Stimulated activated CD8-positive, alpha-beta memory T cell treated with anti-CD3 and anti-CD28 coated beads, Interleukin-15, amount 100 ng/mL, for 48 hours (primary cell): ENCODE data around the gene ROR2.
"Not testable (repeated sequence)": the region's sequence is repeated elsewhere in the genome, so short reads cannot be mapped to it uniquely, and the experiment has no call there.

Experiments used
- DNase-seq, 2 donors: peaks; one replicate each; pipeline ENCODE4 v3.0.0-alpha.2; 2020; ENCODE audit warnings: low read depth in 2 of 2

The ROR2 gene

DNA sequence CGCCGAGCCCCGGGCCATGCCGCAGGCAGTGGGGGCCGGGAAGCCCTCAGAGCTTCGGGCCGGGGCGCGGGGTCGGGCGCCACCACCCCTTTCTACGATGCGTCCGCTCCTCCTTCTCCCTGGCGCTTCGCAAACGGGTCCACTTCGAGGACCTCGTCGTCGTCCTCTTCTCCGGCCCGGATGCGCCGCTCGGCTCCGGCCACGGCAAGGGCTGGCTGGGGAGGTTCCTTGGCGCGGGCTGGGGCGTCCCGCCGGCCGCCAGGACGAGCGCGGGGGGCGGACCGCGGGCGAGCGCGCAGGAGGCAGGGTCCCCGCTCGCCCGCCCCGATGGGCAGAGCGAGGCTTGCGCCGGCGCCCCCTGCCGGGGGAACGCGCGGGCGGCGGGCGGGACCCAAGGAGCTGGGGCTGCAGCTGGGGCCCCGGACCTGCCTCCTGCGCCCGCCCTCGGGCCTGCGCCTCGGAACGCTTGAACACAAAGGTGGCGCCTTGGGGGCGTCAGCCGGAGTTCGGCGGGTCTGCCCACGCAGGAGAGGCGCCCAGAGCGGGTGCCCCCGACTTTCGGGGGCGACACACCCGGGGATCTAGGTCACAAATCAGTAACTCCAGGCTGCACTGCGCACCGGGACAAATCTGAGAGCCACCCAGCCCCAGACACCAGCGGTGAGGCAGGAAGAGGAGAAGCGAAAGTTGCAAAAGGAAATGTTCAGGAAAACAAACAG is at the start of gene ROR2:
TSS of gene ROR2 (minus strand) at position 283 of the 719 bp plus-strand sequence.
- DNase-seq, result peak; percentile 49 to 50

DNA sequence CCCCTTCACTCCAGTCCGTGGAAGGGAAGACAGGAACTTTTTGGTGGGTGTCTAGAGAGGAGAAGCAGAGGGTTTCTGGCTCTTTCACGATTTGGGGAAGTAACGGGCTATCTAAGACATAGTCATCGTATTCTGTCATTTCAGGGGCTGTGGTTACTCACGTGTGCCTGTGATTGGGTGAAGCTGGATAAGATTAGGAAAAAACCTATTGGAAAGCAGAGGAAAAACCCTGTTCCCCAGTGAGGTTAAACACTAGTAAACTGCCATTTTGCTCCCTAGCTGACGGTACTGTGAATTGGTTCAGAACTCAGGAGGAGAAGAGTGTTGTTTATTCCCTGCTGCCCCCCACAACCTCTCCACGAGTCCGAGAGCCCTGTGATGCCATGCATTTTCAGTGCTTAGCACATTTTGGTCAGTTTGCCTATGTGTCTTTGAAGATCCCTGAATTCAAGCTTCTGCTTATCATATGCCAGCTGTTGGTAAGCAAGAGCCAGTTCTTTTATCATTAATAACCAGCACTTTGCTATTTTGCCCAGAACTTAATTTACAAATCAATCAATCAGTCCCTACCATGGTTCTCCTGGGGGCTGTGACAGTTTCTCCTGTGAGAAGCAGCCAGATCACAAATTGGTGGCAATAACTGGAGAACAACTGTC is 45.1 kb upstream of the ROR2 start:
- DNase-seq, result no peak

DNA sequence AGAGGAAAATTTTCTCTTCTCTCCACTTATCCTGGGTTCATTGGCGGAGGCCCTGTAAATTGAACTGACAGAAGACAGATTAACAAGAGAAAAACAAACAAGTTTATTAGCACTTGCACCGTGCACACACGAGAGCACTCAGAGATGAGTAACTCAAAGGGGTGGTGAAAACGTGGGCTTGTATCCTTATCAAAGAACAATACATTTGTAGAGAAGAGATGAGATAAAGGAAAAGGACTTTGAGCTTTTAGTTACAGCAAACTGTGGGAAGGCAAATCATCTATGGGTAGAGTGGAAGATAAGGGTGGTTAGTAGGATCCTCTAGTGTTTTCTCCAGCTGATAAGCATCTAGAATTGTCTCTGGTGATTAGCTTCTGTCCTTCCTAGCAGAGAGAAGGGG is 44.4 kb upstream of the ROR2 start:
- no peak for DNase-seq

DNA sequence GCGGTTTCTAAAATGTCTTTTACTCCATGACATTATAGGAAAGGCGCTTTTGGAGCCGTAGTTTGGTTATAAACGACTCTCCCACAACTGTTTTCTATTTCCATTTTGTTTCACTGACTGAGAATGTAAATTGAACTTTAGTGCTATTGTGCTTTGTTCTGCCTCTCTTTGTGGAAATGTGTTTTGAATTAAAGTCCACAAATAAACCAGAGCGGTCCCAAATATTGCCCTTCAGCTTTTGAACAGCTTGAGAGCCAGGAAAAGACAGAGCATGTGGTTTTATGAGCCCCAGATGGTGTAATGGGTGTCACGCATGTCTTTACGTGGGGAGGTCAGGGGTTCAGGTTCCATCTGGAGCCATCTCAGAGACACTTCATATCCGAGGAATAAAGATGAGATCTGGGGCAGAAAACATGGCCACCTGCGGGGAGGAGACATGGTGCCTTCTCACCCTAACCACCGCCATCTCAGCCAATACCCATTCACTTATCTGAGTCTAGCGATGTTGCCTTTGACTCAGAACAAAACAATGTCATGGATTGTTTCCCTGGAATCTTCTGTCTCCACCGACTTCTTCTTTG is 42.5 kb upstream of the ROR2 start:
- DNase-seq, result no peak

DNA sequence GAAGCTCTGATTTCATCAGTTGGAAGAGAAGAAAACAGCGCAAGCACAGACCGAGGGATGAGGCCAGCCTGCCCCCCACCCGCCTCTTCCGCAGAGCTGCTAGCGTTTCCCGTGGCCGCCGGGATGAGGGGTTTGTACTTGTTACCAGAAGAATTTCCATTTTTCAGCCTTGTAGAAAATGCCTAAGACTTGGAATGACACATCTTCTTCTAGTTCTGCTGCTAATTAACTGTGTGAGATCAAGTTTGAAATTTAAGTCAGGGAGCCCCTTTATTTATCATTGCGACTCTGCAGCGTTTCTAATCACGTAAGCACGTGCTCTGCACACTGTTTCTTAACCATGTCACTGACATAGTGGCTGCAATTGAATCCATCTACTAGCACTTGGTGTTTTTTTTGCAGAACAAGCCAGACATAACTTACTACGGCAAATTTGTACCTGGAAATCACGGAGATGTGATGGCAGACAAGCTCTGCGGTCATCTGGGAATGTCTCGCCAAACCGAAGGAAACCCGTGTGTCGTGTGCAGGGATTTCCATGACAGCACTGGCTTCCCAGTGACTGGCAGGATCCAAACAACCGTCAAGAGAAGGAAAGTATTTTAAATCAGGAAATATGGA is 41.8 kb upstream of the ROR2 start:
- DNase-seq, result no peak

DNA sequence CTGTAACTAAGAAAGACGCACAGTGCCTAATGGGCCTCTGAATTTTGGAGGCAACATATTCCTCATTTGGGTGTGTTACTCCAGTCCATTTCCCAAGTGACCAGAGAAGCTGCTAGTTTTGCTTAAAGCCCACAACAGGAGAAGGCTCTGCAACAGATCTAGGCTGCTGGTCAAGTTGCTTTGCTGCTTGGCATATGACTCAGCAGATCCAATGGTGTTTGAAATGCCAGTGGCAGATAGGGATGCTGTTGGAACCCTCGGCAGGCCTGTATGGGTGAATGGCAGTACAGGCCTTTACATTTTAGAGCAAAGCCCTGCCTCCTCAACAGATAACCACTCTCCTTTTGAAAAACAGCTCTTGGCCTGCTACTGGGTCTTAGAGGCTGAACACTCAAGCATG is 36.2 kb upstream of the ROR2 start:
- no peak for DNase-seq

DNA sequence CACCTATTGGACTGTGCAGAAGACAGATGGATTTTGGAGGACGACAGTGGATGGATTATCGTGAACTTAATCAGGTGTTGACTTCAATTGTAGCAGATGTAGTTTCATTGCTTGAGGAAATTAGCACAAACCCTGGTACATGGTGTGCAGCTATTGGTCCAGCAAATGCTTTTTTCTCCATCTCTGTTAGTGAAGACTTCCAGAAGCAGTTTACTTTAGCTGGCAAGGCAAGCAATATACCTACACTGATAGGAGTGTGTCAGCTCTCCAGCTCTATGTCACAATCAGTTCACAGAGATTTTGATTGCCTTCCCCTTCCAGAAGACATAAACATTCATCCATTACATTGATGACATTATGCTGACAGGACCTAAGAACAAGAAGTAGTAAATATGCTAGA is 35.7 kb upstream of the ROR2 start:
- DNase-seq, result no peak

DNA sequence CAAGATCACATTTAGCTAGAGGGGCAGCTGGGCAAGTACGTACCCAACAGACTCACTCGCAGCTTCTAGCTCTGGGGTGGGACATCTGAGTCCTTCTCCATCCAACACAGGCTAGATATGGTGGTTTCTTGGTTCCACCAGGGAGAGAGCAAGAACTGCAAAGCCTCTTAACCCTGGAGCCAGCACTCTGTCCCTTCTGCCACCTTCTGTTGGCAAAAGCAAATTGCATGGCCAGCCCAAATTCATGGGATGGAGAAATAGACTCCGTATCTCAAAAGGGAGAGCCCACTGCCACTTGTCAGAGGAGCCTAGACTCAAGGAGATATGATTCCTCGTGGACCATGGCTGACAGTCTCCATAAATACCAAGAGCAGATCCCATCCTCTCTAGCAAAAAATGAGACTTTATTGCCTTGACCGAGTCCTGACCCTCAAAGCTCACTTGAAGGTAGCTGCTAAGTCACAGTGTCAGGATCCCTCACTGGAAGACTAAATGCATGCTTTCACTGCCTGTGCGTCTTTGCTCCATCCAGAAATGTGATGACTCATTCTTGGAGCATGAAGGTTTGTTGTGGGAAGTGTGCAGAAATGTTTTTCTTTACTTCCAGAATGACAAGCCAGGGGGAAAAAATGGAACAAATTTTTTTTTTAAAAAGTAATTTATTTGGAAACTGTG is 28.8 kb upstream of the ROR2 start:
- no peak for DNase-seq

DNA sequence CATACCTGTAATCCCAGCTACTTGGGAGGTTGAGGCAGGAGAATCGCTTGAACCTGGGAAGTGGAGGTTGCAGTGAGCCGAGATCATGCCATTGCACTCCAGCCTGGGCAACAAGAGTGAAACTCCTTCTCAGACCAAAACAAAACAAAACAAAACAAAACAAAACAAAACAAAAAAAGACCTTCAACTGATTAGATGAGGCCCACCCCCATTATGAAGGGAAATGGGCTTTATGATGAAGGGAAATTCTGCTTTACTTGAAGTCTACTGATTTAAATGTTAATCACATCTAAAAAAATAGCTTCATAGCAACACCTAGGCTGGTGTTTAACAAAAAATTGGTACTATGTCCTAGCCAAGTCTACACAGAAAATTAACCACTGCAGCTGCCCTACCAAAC is 25.2 kb upstream of the ROR2 start:
- DNase-seq, result not testable (repeated sequence)

DNA sequence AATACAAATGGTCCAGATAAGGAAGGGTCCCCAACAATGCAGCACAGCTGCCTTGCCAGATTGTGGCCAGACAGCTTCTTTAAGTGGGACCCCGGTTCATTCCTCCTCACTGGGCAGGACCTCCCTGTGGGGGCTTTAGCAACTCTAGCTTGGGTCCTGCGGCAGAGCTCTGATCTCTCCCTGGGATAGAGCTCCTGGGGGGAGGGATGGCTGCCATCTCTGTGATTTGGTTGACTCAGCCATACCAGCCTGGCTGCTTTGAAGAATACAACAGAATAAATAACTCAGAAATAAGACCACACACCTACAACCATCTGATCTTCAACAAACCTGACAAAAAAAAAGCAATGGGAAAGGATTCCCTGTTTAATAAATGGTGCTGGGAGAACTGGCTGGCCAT is 22.7 kb upstream of the ROR2 start:
- no peak for DNase-seq

DNA sequence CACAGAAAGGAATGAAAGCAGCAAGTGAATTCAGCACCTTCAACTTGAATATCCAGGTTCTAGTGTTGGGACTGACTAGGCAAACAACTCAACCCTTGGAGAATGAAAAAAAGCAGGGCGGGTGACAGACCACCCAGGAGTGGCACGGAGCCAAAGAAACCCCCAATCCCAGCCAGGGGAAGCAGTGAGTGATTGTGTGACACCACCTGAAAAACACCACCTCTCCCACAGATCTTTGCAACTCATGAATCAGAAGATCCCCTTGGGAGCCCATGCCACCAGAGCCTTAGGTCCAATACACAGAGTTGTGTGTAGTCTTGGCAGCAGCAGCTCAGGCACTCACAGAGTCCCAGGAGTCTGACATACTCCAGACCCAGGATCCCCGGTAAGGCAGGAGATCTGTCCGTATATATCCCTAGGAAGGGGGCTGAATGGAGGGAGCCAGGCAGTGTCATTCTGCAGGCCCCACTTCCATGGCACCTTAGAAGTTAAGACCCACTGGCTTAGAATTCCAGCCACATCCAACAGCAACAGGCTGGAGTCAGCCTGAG is 22.1 kb upstream of the ROR2 start:
- DNase-seq, result no peak

DNA sequence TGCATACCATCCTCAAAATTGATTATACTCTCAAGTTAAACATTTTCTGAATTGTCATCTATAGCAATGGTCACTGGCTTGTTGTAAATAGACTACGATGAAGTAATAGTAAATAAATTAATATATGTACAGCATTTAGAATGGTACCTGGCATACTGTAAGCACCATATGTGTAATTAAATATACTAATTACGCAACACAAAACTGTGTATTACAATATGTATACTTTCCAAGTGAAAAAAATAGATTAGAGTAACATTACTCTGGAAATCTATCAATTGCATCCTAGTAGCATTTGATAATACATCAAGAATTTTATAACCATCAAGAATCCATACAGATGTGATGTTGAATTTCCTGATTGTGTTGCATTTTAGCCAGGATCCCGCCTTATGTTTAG is 17.2 kb upstream of the ROR2 start:
- no peak for DNase-seq

DNA sequence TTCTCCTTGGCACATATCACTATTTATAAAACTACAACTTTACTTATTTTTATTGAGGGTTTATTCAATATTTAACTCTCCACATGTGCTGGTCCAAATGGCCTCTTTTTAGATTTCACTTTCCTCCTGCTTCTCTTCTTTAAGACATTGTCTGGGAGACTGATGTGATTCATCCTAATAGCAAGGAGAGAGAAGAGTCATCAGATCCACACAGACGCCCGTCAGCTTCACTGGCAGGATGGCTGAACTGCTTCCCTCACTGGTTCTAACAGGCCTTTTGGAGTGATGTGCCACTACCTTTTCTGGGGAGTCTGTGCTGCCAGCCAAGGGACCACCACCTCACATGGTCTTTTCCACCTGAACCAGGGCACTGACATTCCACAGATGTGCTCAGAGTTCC is 16.5 kb upstream of the ROR2 start:
- no peak for DNase-seq

DNA sequence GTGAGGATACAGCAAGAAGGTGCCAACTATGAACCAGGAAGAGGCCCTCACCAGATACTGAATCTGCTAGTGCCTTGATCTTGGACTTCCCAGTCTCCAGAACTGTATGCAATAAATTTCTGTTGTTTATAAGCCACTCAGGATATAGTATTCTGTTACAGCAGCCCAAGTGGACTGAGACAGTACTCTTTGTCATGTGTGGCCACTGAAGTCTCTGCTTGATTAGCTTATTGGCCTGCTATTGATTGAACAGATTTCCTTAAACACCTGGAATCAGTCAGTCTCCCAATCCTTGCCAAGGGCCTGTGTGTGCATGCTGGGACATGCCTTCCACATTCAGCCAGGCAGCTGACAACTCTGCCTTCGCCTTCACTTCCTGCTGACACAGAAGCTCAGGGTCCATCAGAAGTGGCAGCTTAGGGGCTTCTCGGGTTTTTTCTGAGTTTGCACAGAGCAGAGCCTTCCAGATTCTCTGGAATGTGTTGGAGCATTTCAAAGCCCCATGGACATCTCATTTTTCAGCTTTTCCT is 13.7 kb upstream of the ROR2 start:
- DNase-seq, result no peak

DNA sequence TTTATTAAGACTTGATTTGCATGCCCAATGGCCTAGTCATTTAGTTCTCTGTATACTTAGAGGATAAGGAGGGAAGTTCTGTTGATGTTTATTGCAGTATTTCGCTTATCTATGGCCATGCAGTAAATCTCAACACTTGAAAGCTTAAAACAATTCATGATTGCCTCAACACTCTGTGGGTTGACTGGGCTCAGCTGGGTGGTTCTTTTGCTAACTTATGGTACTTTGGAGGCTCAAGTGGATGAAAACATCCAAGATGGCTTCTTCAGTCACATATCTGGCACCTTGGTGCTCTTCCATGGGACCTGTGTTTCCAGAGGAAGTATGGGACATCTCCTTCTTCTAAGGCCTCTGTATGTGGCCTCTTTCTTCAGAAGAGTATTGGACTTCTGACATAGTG is 10.3 kb upstream of the ROR2 start:
- no peak for DNase-seq

DNA sequence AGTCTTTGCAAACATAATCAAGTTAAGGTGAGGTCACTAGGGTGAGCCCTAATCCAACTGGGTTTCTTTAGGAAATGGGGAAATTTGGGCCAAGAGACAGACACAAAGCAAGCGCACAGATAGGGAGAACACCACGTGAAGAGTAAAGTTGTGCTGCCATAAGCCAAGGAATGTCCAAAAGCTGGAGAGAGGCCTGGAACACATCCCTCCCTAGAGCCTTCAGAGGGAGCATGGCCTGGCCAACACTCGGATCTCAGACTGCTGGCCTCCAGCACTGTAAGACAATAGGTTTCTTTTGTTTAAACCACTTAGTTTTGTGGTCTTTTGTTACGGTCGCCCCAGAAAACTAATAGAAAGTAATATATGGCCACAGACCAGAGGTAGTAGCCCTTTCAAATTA is 8.1 kb upstream of the ROR2 start:
- DNase-seq, result no peak

DNA sequence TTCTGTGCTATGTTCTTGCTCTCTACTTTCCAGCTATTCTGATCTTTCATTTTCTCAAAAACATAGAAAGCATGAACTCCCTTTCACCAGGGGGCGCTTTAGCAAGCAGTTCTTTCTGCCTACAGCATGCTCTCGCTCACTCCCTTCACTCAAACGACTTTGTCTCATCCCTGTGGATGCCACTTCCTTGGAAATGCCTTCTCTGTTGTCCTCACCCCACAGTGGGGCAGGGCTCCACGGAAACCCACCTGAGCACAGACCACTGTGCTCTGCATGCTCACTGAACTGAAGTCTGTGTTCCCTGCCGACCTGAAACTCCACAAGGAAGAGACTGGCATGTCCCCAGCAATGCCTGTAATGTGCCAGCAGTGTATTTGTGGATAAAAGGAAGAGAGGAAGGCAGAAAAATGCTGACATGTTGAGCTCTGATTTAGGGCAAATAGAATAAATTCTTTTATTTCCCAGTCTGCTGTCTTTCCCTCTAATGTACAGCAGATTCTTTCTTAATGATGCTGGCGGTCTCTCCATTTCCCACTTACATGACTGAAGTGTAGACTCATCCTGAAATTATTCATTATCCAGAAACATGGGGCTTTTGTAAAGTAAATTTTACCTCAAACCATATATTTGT is 4.9 kb upstream of the ROR2 start:
- DNase-seq, result no peak

DNA sequence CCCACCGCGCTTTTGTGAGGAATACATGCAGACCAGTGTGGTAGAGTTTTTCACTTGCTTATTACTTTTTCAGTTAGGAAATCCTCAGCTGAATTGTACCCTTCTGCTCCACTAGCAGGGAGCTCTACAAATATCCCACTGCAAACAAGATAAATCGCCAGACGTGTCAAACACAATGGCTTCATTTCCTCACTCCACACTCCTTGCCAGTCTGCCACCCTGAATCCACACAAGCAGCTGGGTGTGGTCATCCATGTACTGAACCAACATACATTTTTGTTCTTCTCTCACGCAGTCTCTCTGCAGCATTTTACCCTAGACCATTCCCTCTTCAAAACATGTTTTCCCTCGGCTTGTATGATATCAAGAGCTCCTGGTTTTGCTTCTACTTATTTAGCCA is 3.7 kb upstream of the ROR2 start:
- no peak for DNase-seq

DNA sequence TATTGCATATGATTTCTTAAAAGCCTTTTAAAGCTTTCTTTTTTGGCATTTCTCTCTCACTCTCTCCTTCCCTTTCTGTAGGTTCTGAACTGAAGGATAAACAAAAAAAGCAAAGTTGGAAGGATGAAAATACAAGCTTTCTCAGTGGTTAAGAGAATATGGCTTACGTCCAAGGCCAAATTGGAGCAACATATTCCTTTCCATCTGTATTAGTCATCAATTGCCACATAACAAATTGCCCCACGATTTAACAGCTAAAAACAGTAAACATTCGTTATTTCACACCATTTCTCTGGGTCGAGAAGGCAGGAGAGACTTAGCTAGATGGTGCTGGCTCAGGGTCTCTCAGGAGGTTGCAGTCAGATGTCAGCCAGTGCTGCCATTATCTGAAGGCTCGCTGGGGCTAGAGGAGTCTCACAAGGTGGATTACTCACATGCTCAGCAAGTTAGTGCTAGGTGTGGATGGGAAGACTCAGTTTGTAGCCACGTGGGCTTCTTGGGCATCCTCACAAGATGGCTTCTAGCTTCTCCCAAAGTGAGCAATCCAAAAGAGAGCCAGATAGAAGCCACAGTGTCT is 2.0 kb upstream of the ROR2 start:
- no peak for DNase-seq

DNA sequence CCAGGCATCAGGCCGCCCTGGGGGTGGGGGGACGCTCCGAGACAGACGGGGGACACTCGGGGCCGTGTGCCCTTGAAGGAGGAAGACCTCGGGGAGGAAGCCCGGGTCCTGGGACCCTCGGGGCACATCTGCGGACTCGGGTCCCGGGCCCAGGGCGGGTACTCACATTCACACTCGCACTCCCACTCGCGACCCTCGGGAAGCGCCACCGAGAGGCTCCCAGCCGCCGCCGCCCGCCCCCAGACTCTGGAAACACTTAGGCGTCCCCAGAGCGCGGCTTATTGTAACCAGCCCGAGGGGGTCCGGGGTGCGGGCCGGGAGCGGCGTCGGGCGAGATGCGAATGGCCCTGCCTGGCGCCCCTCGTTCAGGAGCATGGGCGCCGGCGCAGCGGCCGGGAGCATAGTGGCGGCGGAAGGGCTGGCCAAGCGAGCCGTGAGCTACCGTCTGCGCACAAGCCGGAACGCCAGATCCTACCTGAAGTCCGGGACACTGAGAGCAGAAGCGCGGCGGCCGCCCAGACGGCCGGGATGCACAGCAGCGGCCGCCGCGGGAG is 559 bp downstream of the ROR2 start:
- DNase-seq, result no peak
